Thyroid gland (tissue), 4 donors: Measurements from ENCODE around the gene DIP2A. TPM values are rescaled to one million over a fixed set of nuclear protein-coding genes. Genes with fewer than 3 reads are reported as not detected.

Source experiments
- DNase-seq, 2 donors: peaks; one replicate each; pipeline ENCODE4 v3.0.0-alpha.2; 2019
- H3K27ac ChIP-seq, 3 donors: fragments of 200-600 bp; sonication (generic); 1 replicate in 2 of 3; 2 replicates in 1 of 3; pipeline ENCODE4 v1.5.1; 2016 to 2019; ENCODE audit warnings: mild to moderate bottlenecking in 1 of 3, moderate library complexity in 1 of 3
- H3K27me3 ChIP-seq: fragments of 200-600 bp; sonication (generic); one replicate; pipeline ENCODE4 v1.5.1; 2019
- H3K36me3 ChIP-seq, 2 donors: fragments of 200-600 bp; sonication (generic); one replicate each; pipeline ENCODE4 v1.5.1; 2016 to 2019
- H3K4me1 ChIP-seq, 2 donors: fragments of 200-600 bp; sonication (generic); one replicate each; pipeline ENCODE4 v1.5.1; 2017 to 2019
- H3K4me3 ChIP-seq, 3 donors: fragments of 200-600 bp; sonication (generic); replicated peaks in 1 of 3; 1 replicate in 2 of 3; 2 replicates in 1 of 3; pipeline ENCODE4 v1.5.1; 2016; ENCODE audit warnings: mild to moderate bottlenecking in 1 of 3
- H3K9me3 ChIP-seq: fragments of 200-600 bp; sonication (generic); one replicate; pipeline ENCODE4 v1.5.1; 2017
- CTCF ChIP-seq, 6 experiments: fragments of 200-600 bp in 3 of 6; fragments of 450-650 bp in 3 of 6; sonication (generic) in 3 of 6; IDR thresholded peaks; one replicate each; pipeline ENCODE4 v1.5.1; 2016 to 2019; ENCODE audit warnings: antibody characterized with exemption in 6 of 6, mild to moderate bottlenecking in 2 of 6, inconsistent platforms in 1 of 6, moderate library complexity in 1 of 6
- POLR2A ChIP-seq, 2 donors: fragments of 450-650 bp; IDR thresholded peaks; one replicate each; pipeline ENCODE4 v1.6.1; 2017; ENCODE audit warnings: antibody characterized with exemption in 2 of 2, mild to moderate bottlenecking in 2 of 2, moderate library complexity in 1 of 2
- WGBS, 2 donors: methylation state at CpG; one replicate each; pipeline ENCODE4 v1.1.5; 2017; 5-methylcytosine and 5-hydroxymethylcytosine counted together
- intact Hi-C: fragments of 100-400 bp; cut with DNase I; formaldehyde crosslinking; loops from one replicate; pipeline ENCODE4 v1.15.1; 2023
- total RNA-seq, 4 donors: library from RNA; depleted of rRNA; stranded (reverse); fragments of >200 nt; gene quantifications; one replicate each; pipeline ENCODE4 v1.2.3, GENCODE V29; 2016

The DIP2A gene
- total RNA-seq, 4 donors from 2014 or later, result 35.1 to 56.3 (median 42.9) TPM

- intact Hi-C loops, result no loop called here
- H3K9me3 ChIP-seq, result no peaks in the 10 kb centered on the region
- H3K27ac ChIP-seq, result no peak overlapping the region
Observed at GRCh38 chr21:46610018-46610701, 151.5 kb downstream of the DIP2A start.

GRCh38 chr21:46613391-46613790 lies 154.7 kb downstream of the DIP2A start:
- no peaks in the 10 kb centered on the region for H3K4me1 ChIP-seq
- H3K4me3 ChIP-seq, result no peak overlapping the region
- intact Hi-C loops, result no loop called here
- no peaks in the 10 kb centered on the region for H3K9me3 ChIP-seq
- H3K27me3 ChIP-seq, result no peaks in the 10 kb centered on the region
- no peak for DNase-seq
- WGBS, 2 donors, result 59 to 65% methylated on average over 6 of the region's 6 CpGs
- H3K36me3 ChIP-seq, result no peaks in the 10 kb centered on the region
- H3K27ac ChIP-seq, result no peak overlapping the region
- TF ChIP-seq CTCF (IDR thresholded peaks at IDR 0.05), result no peak
- no peak for TF ChIP-seq POLR2A (IDR thresholded peaks at IDR 0.05)

More at GRCh38 chr21:46610018-46610701, 151.5 kb downstream of the DIP2A start:
- DNase-seq, result no peak
- no peaks in the 10 kb centered on the region for H3K4me1 ChIP-seq
- no peaks in the 10 kb centered on the region for H3K27me3 ChIP-seq
- 80 to 85% methylated on average over 6 of the region's 6 CpGs for WGBS, 2 donors
- TF ChIP-seq POLR2A (IDR thresholded peaks at IDR 0.05) (no peak), CTCF (IDR thresholded peaks at IDR 0.05) (no peak)
- no peaks in the 10 kb centered on the region for H3K36me3 ChIP-seq
- no peak overlapping the region for H3K4me3 ChIP-seq

GRCh38 chr21:46616050-46616449 lies 157.4 kb downstream of the DIP2A start:
- intact Hi-C loops, result no loop called here
- Histone ChIP-seq H3K4me1 (no peaks in the 10 kb centered on the region), H3K9me3 (no peaks in the 10 kb centered on the region), H3K4me3 (no peak overlapping the region), H3K27ac (no peak overlapping the region), H3K36me3 (no peaks in the 10 kb centered on the region), H3K27me3 (no peaks in the 10 kb centered on the region)
- WGBS, 2 donors, result 94% methylated on average over 2 of the region's 2 CpGs
- no peak for TF ChIP-seq CTCF (IDR thresholded peaks at IDR 0.05)
- TF ChIP-seq POLR2A (IDR thresholded peaks at IDR 0.05), result no peak
- no peak for DNase-seq

- DNase-seq, result no peak
- H3K27me3 ChIP-seq, result no peaks in the 10 kb centered on the region
- no peak overlapping the region for H3K27ac ChIP-seq
- no peaks in the 10 kb centered on the region for H3K9me3 ChIP-seq
- H3K4me1 ChIP-seq, result peaks cover 0 to under 1% of the 10 kb centered on the region in 2 donors
- no peaks in the 10 kb centered on the region for H3K36me3 ChIP-seq
- TF ChIP-seq POLR2A (IDR thresholded peaks at IDR 0.05), result no peak
- TF ChIP-seq CTCF (IDR thresholded peaks at IDR 0.05), result no peak
- no peak overlapping the region for H3K4me3 ChIP-seq
- WGBS, 2 donors, result 100% methylated on average over 1 of the region's 1 CpG
- intact Hi-C loops, result no loop called here
Observed at GRCh38 chr21:46616656-46617055, 158.0 kb downstream of the DIP2A start.

GRCh38 chr21:46617267-46618051 lies 158.8 kb downstream of the DIP2A start:
- intact Hi-C loops, result no loop called here
- 85 to 90% methylated on average over 6 of the region's 6 CpGs for WGBS, 2 donors
- no peak overlapping the region for H3K27ac ChIP-seq
- no peak for TF ChIP-seq CTCF (IDR thresholded peaks at IDR 0.05)
- TF ChIP-seq POLR2A (IDR thresholded peaks at IDR 0.05), result no peak
- peaks cover 4 to 7% of the 10 kb centered on the region in 2 donors for H3K4me1 ChIP-seq
- no peaks in the 10 kb centered on the region for H3K27me3 ChIP-seq
- no peaks in the 10 kb centered on the region for H3K9me3 ChIP-seq
- no peak overlapping the region for H3K4me3 ChIP-seq
- DNase-seq, result no peak
- H3K36me3 ChIP-seq, result no peaks in the 10 kb centered on the region
